Subcutaneous abdominal adipose tissue (tissue), 5 donors: Measurements from ENCODE around the gene MYBPH.

Source experiments
- H3K27ac ChIP-seq: one replicate; pipeline ENCODE4 v1.7.0; 2013; ENCODE audit warnings: low read depth, mild to moderate bottlenecking, inconsistent platforms, low read length, moderate library complexity
- H3K27me3 ChIP-seq, 5 donors: one replicate each; pipeline ENCODE4 v1.7.0; 2013; ENCODE audit warnings: low read length in 5 of 5, inconsistent platforms in 1 of 5; ENCODE audit not compliant: control insufficient read depth in 5 of 5, insufficient read depth in 4 of 5
- H3K36me3 ChIP-seq, 5 donors: one replicate each; pipeline ENCODE4 v1.7.0; 2013; ENCODE audit warnings: low read length in 5 of 5; ENCODE audit not compliant: control insufficient read depth in 5 of 5, insufficient read depth in 5 of 5
- H3K4me1 ChIP-seq, 5 donors: one replicate each; pipeline ENCODE4 v1.7.0; 2013; ENCODE audit warnings: low read length in 5 of 5, mild to moderate bottlenecking in 3 of 5, moderate library complexity in 1 of 5; ENCODE audit not compliant: control insufficient read depth in 5 of 5, insufficient read depth in 5 of 5
- H3K4me3 ChIP-seq, 5 donors: one replicate each; pipeline ENCODE4 v1.7.0; 2013; ENCODE audit warnings: low read length in 5 of 5, low read depth in 1 of 5
- H3K9ac ChIP-seq, 5 donors: one replicate each; pipeline ENCODE4 v1.7.0; 2013; ENCODE audit warnings: low read length in 5 of 5, mild to moderate bottlenecking in 4 of 5, moderate library complexity in 3 of 5
- H3K9me3 ChIP-seq, 5 donors: one replicate each; pipeline ENCODE4 v1.7.0; 2013; ENCODE audit warnings: low read length in 5 of 5; ENCODE audit not compliant: control insufficient read depth in 5 of 5
- donor health status: healthy.
- donor health status: healthy.
- donor health status: healthy.
- donor health status: healthy.
- donor health status: healthy.

MYBPH gene

GRCh38 chr1:203214871-203215270, 39.2 kb upstream of the MYBPH start:
- H3K9me3 ChIP-seq: no peaks in the 10 kb centered on the region

DNA sequence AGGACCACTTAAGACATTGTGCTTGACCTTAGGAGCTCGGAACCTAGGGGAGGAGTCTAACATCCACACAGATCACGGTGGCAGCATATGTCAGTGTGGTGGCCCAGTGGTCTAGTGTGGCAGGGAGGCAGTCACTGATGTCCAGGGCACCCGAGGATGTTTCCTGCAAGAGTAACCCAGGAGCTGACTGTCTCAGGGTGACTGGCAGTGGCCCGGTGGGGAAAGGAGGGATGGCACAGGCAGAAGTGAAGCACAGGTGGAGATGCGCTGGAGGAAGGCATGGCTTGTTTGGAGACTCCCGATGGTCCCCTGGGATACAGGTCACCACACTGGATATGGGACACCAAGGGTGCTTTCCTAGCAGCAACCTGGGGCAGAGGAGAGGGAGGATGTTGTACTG, 37.5 kb upstream of the MYBPH start:
- H3K4me1 ChIP-seq: peaks cover 0 to 2% (median 0%) of the 10 kb centered on the region in 5 donors
- no peak overlapping the region for H3K9ac ChIP-seq
- no peak overlapping the region for H3K4me3 ChIP-seq

More at GRCh38 chr1:203214871-203215270, 39.2 kb upstream of the MYBPH start:
- Histone ChIP-seq H3K27me3 (peaks cover 3 to 14% (median 7%) of the 10 kb centered on the region in 5 donors), H3K4me3 (no peak overlapping the region), H3K9ac (no peak overlapping the region), H3K36me3 (no peaks in the 10 kb centered on the region), H3K27ac (no peak overlapping the region), H3K4me1 (peaks cover 0 to 2% (median 0%) of the 10 kb centered on the region in 5 donors)

DNA sequence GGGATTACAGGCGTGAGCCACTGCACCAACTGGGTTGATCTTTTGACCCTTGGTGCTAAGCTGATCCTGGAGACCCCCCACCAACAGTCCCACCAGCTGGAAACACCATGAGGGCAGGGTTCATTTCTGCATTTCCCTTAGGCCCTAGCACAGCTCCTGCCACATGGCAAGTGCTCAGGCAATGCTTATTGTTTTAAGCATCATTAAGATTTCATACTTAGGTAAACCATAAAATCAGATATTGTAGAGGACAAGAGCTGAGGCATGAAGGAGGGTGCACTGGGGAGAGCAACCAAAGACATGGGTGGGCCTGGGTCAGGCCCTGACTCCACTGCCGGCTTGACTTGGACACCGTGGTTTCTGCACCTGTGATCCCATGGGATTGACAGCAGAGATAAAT, 36.2 kb upstream of the MYBPH start:
- Histone ChIP-seq H3K27ac (no peak overlapping the region), H3K4me3 (no peak overlapping the region), H3K9me3 (no peaks in the 10 kb centered on the region), H3K36me3 (no peaks in the 10 kb centered on the region), H3K9ac (no peak overlapping the region), H3K4me1 (peaks cover 0 to 2% (median 0%) of the 10 kb centered on the region in 5 donors), H3K27me3 (peaks cover 0 to 2% (median 0%) of the 10 kb centered on the region in 5 donors)

More for the DNA sequence above, 37.5 kb upstream of the MYBPH start:
- H3K9me3 ChIP-seq: no peaks in the 10 kb centered on the region
- peaks cover 3 to 12% (median 5%) of the 10 kb centered on the region in 5 donors for H3K27me3 ChIP-seq
- no peaks in the 10 kb centered on the region for H3K36me3 ChIP-seq
- no peak overlapping the region for H3K27ac ChIP-seq

- Histone ChIP-seq H3K9me3 (no peaks in the 10 kb centered on the region), H3K27ac (no peak overlapping the region), H3K4me1 (peaks cover 0 to 2% (median 0%) of the 10 kb centered on the region in 5 donors), H3K36me3 (no peaks in the 10 kb centered on the region), H3K4me3 (no peak overlapping the region), H3K27me3 (no peaks in the 10 kb centered on the region), H3K9ac (no peak overlapping the region)
These were observed 35.4 kb upstream of the MYBPH start for GRCh38 chr1:203210988-203211387.

DNA sequence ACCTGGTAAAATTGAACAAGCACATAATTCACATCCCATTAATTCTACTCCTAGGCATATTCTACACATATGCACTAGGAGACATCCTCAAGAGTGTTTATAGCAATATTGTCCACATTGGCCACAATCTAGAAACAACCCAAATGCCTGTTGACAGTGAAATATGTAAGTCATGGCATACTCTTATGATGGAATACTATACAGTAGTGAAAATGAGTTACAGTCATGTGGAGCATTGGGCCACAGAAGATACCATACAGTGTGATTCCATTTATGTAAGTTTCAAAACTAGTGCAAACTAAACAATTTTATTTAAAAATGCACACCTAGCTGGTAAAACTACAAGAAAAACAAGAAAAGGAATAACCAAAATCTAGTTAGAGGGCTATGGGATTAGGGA, 34.7 kb upstream of the MYBPH start:
- Histone ChIP-seq H3K9me3 (no peaks in the 10 kb centered on the region), H3K36me3 (no peaks in the 10 kb centered on the region), H3K27me3 (no peaks in the 10 kb centered on the region), H3K4me1 (peaks cover 0 to 2% (median 0%) of the 10 kb centered on the region in 5 donors), H3K9ac (no peak overlapping the region), H3K4me3 (no peak overlapping the region), H3K27ac (no peak overlapping the region)

- H3K27ac ChIP-seq: no peak overlapping the region
- H3K4me1 ChIP-seq: peaks cover 0 to 2% (median 0%) of the 10 kb centered on the region in 5 donors
- no peak overlapping the region for H3K4me3 ChIP-seq
- H3K9me3 ChIP-seq: no peaks in the 10 kb centered on the region
- H3K9ac ChIP-seq: no peak overlapping the region
- H3K36me3 ChIP-seq: no peaks in the 10 kb centered on the region
- H3K27me3 ChIP-seq: no peaks in the 10 kb centered on the region
These were observed 32.6 kb upstream of the MYBPH start for GRCh38 chr1:203208181-203208580.

GRCh38 chr1:203207751-203208150, 32.1 kb upstream of the MYBPH start:
- Histone ChIP-seq H3K27ac (no peak overlapping the region), H3K36me3 (no peaks in the 10 kb centered on the region), H3K4me1 (peaks cover 2 to 5% (median 3%) of the 10 kb centered on the region in 5 donors)

GRCh38 chr1:203206129-203206687, 30.6 kb upstream of the MYBPH start:
- no peak overlapping the region for H3K27ac ChIP-seq
- H3K9me3 ChIP-seq: no peaks in the 10 kb centered on the region
- no peaks in the 10 kb centered on the region for H3K36me3 ChIP-seq
- no peak overlapping the region for H3K4me3 ChIP-seq
- H3K9ac ChIP-seq: no peak overlapping the region
- H3K27me3 ChIP-seq: no peaks in the 10 kb centered on the region
- peaks cover 3 to 16% (median 10%) of the 10 kb centered on the region in 5 donors for H3K4me1 ChIP-seq

More at GRCh38 chr1:203207751-203208150, 32.1 kb upstream of the MYBPH start:
- Histone ChIP-seq H3K4me3 (no peak overlapping the region), H3K9me3 (no peaks in the 10 kb centered on the region), H3K9ac (no peak overlapping the region), H3K27me3 (no peaks in the 10 kb centered on the region)

DNA sequence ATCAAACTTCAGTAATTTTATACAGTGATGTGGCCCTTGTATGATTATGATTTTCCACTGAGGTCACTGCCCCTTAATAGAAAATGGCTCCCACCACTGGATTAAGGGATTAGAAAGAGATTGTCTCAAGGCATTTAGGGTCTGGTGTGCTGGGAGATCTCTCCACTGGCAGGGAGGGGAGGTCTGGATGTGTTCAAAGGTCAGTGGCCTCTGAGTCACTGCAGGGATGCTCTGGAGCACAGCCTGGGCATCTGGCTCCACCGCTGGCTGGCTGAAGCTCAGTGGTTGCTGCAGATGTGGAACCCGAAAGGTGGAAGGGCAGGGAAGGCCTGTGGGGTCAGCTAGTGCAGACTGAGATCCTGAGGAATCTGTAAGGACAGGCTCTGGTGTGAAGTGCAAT, 29.1 kb upstream of the MYBPH start:
- Histone ChIP-seq H3K27me3 (no peaks in the 10 kb centered on the region), H3K36me3 (no peaks in the 10 kb centered on the region), H3K4me3 (no peak overlapping the region), H3K4me1 (peaks cover 5 to 31% (median 25%) of the 10 kb centered on the region in 5 donors), H3K27ac (no peak overlapping the region), H3K9ac (no peak overlapping the region), H3K9me3 (no peaks in the 10 kb centered on the region)

DNA sequence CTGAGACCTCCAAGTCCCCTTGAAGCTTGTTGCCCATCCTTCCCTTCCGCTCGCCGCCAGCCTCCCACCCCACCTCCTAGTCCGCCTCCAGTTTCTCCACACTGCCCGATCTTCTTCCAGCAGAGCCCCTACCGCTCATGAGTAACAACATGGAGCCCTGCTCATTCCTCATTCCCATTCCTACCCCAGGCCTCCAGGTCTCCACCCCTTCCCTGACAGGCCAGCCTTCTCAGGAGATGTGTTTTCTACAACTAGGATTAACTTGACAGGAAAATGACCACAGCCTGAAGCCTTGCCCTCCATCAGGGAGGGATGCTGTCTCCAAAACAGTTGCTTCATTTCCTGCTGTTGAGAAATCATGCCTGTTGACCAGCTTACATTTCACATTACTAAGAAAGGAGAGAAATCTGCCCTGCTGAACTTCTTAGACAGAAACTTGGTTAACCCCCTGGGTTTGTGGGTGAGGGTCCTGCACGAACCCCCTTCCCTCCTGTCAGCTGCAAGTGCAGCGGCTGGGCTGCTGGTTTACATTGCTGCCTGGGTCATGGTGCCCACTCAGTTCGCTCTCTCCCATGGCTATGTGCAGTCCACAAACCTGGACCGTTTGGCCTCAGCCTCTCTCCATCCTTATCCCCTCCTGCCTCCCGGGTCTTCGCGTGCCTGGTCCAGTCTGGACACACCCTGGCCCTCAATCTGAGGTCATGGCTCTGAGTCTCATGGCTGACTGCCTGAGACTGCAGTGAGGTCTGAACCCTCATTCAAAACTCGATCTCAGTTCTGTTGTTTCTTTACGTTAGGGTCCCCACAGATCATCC, 27.0 kb upstream of the MYBPH start:
- H3K36me3 ChIP-seq: no peaks in the 10 kb centered on the region
- no peaks in the 10 kb centered on the region for H3K27me3 ChIP-seq
- no peak overlapping the region for H3K9ac ChIP-seq
- peak overlapping the region; percentile 34 for H3K27ac ChIP-seq
- H3K9me3 ChIP-seq: no peaks in the 10 kb centered on the region
- peaks cover 8 to 40% (median 33%) of the 10 kb centered on the region in 5 donors for H3K4me1 ChIP-seq
- H3K4me3 ChIP-seq: no peak overlapping the region
